C4-2B (cell line): Measurements from ENCODE around the gene SMCO3.
"Not testable (repeated sequence)": the region's sequence is repeated elsewhere in the genome, so short reads cannot be mapped to it uniquely, and the experiment has no call there.

Experiments used
- CTCF ChIP-seq: fragments of 450-650 bp; conservative IDR thresholded peaks from 2 replicates; pipeline ENCODE4 v1.5.1; 2017; ENCODE audit warnings: mild to moderate bottlenecking
- ZFX ChIP-seq: fragments of 450-650 bp; IDR thresholded peaks from 2 replicates; pipeline ENCODE4 v1.6.1; 2017

- not testable (repeated sequence) for TF ChIP-seq CTCF, ZFX
Measured at GRCh38 chr12:14759711-14760280, 54.2 kb downstream of the SMCO3 start.
